Lower leg skin (tissue), 4 donors: ENCODE measurements around the gene BMAL1. TPM values are rescaled to one million over a fixed set of nuclear protein-coding genes. Genes with fewer than 3 reads are reported as not detected.

ENCODE experiments used
- DNase-seq, 2 donors: peaks; one replicate each; pipeline ENCODE4 v3.0.0-alpha.2; 2019; ENCODE audit warnings: low spot score in 2 of 2
- H3K4me3 ChIP-seq: fragments of 200-600 bp; sonication (generic); 2 replicates; pipeline ENCODE4 v1.5.1; 2017; ENCODE audit warnings: mild to moderate bottlenecking, low read depth; ENCODE audit not compliant: poor library complexity, severe bottlenecking
- POLR2A ChIP-seq, 2 donors: fragments of 450-650 bp; IDR thresholded peaks; one replicate each; pipeline ENCODE4 v1.6.1; 2016 to 2017; ENCODE audit warnings: antibody characterized with exemption in 2 of 2, mild to moderate bottlenecking in 1 of 2, moderate library complexity in 1 of 2
- WGBS, 2 donors: methylation state at CpG; one replicate each; pipeline ENCODE4 v1.1.5; 2018; 5-methylcytosine and 5-hydroxymethylcytosine counted together
- intact Hi-C: fragments of 100-400 bp; cut with DNase I; formaldehyde crosslinking; loops from one replicate; pipeline ENCODE4 v1.15.0; 2023; ENCODE audit warnings: low total_unique reads
- total RNA-seq, 4 donors: library from RNA; depleted of rRNA; stranded (reverse); fragments of >200 nt; gene quantifications; one replicate each; pipeline ENCODE4 v1.1.0, GENCODE V29; 2016
- TF ChIP-seq, protein P1 (sequence below), 3 donors: fragments of 450-650 bp; IDR thresholded peaks; one replicate each; pipeline ENCODE4 v1.5.1; 2016; ENCODE audit warnings: antibody characterized with exemption in 3 of 3, mild to moderate bottlenecking in 3 of 3, moderate library complexity in 2 of 3

Gene BMAL1
- total RNA-seq, 4 donors from 2014 or later = 34.8 to 132 (median 61.5) TPM

DNA sequence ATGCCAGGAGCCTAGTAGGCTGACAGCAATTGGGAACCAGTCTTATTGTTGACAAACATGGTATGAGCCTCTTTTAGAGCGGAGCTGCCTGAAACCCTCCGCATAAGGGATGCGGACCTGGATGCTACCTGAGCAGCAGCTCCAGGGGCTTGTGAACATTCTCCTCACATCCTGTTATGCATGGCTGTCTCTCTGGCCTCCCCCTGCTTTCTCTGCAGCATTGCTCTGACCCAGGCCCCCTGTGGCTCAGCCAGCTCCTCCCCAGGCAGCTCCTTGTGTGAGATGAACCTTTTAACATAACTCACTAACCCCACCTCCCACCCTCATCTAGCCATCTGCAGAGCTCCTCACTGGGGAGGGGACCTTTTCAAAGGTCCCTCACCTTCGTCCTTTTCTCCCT lies 6.0 kb downstream of the BMAL1 start:
- WGBS, 2 donors = 96% methylated on average over 4 of the region's 4 CpGs
- intact Hi-C loops = no loop called here
- TF ChIP-seq, protein P1, sequence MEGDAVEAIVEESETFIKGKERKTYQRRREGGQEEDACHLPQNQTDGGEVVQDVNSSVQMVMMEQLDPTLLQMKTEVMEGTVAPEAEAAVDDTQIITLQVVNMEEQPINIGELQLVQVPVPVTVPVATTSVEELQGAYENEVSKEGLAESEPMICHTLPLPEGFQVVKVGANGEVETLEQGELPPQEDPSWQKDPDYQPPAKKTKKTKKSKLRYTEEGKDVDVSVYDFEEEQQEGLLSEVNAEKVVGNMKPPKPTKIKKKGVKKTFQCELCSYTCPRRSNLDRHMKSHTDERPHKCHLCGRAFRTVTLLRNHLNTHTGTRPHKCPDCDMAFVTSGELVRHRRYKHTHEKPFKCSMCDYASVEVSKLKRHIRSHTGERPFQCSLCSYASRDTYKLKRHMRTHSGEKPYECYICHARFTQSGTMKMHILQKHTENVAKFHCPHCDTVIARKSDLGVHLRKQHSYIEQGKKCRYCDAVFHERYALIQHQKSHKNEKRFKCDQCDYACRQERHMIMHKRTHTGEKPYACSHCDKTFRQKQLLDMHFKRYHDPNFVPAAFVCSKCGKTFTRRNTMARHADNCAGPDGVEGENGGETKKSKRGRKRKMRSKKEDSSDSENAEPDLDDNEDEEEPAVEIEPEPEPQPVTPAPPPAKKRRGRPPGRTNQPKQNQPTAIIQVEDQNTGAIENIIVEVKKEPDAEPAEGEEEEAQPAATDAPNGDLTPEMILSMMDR (IDR thresholded peaks at IDR 0.05) = no peak
- TF ChIP-seq POLR2A (IDR thresholded peaks at IDR 0.05) = no peak
- no peak for DNase-seq
- H3K4me3 ChIP-seq = no peak overlapping the region

DNA sequence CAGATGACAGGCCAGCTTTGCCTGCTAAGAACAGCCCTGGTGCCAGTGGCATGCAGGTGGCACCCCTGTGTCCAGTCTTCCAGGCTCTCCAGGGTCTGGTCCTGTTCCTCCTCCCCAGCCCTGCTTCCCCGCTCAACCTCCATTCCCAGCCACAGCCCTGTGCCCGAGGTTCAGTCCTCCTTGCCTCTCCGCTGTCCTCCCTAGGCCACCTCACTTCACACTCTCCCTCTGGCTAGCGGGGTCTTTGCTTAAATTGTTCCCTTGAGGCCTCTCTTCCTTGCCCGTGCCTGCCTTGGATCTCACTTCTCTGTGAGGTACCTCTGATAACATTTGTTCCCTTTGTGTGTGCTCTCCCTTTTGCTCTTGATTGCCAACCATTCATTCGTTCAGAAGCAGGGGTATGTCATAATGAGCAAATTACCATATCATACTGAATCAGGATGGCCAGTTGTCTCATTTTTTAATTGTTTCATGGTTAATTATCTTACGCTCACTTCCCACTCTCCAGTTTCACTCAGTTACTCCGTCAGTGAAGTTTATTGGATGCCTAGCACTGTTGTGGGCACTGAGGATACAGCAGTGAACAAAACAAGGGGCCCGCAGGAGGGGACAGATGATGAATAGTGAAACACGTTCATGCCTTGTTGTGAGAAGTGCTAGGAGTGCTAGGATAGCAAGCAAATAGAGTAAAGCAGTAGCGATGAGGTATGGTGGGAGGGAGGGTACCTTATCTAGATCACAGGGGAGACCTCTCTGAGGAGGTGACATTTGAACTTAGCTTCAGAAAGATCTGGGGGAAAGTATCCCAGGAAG lies 7.4 kb downstream of the BMAL1 start:
- WGBS, 2 donors = 75 to 83% methylated on average over 11 of the region's 11 CpGs
- no peak for TF ChIP-seq POLR2A (IDR thresholded peaks at IDR 0.05)
- TF ChIP-seq, protein P1 (IDR thresholded peaks at IDR 0.05) = no peak
- intact Hi-C loops = no loop called here
- no peak for DNase-seq
- no peak overlapping the region for H3K4me3 ChIP-seq

GRCh38 chr11:13286279-13286821 lies 8.8 kb downstream of the BMAL1 start:
- H3K4me3 ChIP-seq = no peak overlapping the region
- TF ChIP-seq POLR2A (IDR thresholded peaks at IDR 0.05) = no peak
- TF ChIP-seq, protein P1 (IDR thresholded peaks at IDR 0.05) = no peak
- intact Hi-C loops = no loop called here
- 14 to 20% methylated on average over 2 of the region's 2 CpGs for WGBS, 2 donors
- no peak for DNase-seq

DNA sequence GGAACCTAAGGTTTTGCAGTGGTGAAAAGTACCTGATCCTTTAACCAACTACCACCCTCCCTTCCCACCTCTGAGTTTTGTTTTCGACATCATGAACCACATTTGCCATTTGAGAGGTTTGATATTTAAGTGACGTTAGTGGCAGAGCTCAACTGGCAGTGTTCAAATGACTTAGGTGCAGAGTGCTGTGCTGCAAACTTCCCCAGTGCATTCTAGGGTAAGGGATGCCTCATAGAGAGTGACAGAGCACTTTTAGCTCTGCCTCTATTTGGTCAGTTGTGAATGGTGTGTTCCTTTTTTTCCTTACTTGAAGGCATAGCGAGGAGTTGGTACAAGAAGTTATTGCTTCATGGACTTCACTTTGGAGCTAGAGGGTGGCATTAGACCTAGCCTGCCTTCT lies 9.4 kb downstream of the BMAL1 start:
- H3K4me3 ChIP-seq = no peak overlapping the region
- WGBS, 2 donors = 81 to 82% methylated on average over 3 of the region's 3 CpGs
- intact Hi-C loops = no loop called here
- no peak for DNase-seq
- TF ChIP-seq, protein P1 (IDR thresholded peaks at IDR 0.05) = no peak
- TF ChIP-seq POLR2A (IDR thresholded peaks at IDR 0.05) = no peak

- intact Hi-C loops = no loop called here
- WGBS, 2 donors = 85 to 90% methylated on average over 1 of the region's 1 CpG
Observed at GRCh38 chr11:13287681-13288080, 10.1 kb downstream of the BMAL1 start.

More at GRCh38 chr11:13287681-13288080, 10.1 kb downstream of the BMAL1 start:
- H3K4me3 ChIP-seq = no peak overlapping the region
- TF ChIP-seq, protein P1 (IDR thresholded peaks at IDR 0.05) = no peak
- TF ChIP-seq POLR2A (IDR thresholded peaks at IDR 0.05) = no peak
- DNase-seq = no peak
